Endothelial cell of hepatic sinusoid (primary cell): ENCODE measurements around the gene TMEM247.
"Not testable (repeated sequence)": the region's sequence is repeated elsewhere in the genome, so short reads cannot be mapped to it uniquely, and the experiment has no call there.

Experiments used
- in situ Hi-C: cut with HindIII; loops from 2 replicates; pipeline ENCODE4 v1.10.0; 2017; ENCODE audit warnings: low sequenced_read_pairs

Gene TMEM247

DNA sequence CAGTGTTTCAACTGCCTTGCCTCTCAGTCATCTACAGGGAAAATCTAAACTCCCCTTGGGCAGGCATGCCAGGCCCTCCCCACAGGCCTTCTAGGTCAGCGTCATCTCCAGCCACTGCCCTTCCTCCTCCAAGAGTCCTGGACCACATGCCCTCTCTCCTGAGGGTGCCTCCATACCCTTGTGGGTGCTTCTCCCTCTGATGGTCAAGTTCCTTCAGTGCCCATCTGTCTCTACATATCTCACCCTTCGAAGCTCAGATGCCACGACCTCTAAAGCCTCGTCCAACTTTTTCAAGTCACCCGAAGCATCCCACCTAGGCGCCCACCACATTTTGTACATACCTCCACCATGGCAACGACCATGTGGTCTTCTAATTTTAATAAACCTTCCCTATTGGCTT is 22.6 kb upstream of the TMEM247 start:
- in situ Hi-C loops, result loop anchor here (5.0 kb wide), 1 partner anchor 364 kb away; no protein-coding TSS in a partner anchor

DNA sequence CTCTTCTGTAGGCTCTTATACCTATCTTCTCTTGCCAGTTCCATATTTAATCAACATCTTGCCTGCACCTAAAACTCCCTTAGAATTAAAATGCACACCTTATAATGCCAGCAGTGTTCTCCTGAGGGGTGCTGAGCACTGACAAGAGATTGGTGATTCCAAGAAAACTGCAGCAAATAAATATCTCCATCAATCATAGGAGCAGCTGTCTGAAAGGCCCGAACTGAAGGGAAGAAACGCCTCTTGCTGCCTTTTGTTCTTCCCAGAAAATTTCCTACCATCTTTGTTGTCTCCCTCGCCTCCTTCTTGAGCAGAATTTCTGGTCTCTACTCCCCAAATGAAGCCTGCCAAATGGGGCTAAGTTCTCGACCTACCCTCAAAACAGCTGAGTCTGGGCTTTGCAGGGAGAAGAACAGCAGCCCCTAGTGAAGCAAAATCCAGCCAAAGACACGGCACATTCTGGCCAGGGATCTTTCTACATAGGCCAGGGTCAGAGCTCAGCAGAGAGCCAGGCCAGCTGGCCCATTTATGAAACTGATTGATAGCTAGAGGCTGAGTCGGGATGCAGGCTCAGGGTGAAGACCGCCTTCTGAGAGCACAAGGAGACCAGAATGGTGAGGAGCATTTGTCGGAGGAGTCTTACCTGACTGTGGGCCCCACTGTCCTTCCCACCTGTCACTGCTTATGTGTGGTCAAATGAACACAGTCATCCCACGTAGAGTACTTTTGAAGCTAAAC is 20.4 kb upstream of the TMEM247 start:
- in situ Hi-C loops, result loop anchor here (5.0 kb wide), 1 partner anchor 367 kb away; no protein-coding TSS in a partner anchor

DNA sequence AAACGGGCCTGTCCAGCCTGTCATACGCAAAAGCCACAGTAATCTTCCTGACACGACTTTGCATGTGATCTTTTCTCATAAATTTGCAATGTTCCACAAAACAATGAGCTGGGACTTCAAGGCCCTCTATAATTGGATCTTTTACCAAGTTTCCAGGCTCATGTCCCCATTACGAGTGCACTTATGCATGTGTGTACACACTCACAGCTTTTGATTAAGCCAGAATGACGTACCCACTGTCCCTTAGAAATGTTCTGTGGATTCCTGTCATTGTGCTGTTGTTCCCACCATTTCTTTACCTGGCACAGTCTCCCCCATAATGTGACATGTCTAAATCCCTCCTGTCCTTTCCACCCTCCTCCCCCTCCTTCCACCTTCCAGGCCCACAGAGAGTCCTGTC is 19.7 kb upstream of the TMEM247 start:
- in situ Hi-C loops, result loop anchor here (5.0 kb wide), 1 partner anchor 367 kb away; no protein-coding TSS in a partner anchor

DNA sequence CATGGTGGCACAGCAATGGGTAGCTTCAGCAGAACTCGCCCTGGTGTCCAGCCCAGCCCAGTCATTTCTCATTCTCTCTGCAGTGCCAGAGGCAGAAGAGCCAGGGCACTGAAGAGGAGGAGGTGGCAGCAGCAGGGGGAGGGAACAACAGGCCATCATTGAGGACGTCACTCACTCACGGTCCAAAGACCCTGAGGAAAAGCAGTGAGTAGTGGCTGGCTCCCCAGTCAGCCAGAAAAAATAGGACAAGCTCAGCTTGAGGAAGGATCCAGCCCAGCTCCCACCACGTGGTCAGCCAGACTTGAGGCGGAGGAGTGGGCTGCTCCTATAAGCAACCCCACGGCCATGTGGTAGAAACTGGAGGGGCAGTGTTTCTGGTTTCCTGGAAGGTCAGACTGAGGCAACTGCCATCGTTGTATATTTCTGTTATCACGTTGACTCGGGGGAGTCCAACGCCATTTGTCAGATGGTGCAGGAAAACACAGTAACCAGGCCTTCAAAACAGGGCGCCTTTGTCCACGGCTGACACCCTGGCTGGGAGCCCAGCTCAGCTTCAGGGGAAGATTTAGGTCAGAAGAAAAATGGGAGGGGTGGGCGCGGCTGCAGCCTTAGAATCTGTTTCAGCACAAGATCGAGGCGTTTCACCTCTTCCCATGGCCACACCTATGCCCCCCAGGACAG is 19.0 kb upstream of the TMEM247 start:
- in situ Hi-C loops, result no loop called here

DNA sequence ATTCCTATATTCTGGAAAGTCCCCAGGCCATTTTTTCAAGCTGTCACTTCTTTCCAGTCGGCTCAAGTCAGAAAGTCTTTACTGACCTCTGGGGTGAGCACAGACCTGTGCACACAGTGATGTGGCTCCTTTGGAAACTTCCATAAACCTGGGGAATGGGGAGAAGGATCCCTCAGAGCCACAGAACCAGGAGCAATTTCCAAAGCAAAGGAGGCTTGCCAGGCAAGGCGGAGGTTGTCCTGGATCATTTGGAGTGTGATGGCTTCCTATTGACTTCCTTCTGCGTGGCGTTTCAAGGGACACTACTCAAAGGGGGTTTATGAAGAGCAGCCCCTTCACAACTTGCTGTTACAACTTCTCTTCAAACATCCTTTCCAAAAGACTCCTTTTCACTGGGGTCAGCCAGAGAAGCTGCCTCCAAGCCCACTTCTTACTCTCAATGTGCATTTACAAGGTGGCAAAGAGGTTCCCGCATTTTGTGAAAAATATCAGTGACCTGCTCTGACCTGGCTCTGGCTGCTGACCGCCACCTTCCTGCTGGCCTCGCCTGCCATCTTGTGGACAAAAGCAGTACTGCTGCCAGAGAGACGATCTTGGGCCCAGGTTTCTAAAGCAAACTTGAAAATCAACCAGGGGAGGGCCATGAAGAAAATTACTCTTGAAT is 18.2 kb upstream of the TMEM247 start:
- in situ Hi-C loops, result no loop called here

DNA sequence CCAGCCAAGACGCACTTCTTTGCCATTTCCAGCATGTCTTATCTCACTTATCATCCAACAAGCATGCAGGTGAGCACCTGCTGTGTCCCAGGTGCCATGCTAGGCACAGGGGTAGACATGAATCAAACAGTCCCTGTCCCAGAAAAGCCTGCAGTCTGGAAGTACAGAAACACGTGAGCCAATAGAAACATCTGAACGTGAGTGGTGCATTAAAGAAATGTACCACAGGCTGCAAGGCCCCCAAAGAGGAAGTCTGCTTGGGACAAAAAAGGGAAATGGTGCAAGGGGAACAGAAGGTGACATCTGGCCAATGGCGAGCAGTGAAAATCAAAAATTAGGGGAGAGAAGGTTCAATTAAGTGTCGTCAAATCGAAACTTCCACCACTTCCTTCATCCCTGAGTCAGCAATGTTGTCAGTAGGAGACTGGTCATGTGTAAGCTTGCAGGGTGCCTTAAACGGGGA is 17.6 kb upstream of the TMEM247 start:
- in situ Hi-C loops, result no loop called here

DNA sequence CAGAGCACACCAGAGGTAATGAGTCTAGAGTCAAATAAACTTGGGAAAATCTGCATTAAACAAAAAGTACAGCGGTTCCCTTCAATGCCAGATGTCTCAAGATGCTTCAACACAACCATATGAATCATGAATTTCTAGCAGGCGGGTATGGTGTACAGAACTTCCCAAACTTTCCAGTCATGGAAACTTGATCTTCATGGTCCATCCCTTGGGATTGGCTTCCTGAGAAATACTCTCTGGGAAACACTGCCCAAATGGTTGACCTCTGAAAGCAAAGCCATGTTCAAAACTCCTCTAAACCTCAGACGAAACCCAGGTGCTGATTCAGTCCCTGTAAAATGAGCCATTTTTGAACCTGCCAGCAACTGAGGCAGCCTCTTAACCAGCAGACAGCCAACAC is 16.4 kb upstream of the TMEM247 start:
- in situ Hi-C loops, result no loop called here

DNA sequence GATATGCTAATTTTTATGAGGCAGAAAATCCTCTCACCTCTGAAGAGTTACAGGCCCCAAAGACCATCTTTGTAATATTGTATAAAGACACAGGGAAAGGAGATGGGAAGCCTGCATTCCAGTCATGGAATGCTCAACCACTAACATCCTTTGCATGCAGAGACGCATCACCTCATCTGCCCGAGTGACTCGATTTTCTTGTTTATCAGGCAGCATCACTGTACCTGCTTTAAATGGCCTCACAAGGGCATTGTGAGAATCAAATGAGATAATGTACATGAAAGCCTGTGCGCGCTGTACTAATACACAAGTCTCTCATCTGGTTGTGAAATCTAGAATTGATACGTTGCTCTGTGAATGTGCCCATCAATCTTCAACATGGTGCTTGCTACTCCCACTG is 10.2 kb upstream of the TMEM247 start:
- in situ Hi-C loops, result no loop called here

DNA sequence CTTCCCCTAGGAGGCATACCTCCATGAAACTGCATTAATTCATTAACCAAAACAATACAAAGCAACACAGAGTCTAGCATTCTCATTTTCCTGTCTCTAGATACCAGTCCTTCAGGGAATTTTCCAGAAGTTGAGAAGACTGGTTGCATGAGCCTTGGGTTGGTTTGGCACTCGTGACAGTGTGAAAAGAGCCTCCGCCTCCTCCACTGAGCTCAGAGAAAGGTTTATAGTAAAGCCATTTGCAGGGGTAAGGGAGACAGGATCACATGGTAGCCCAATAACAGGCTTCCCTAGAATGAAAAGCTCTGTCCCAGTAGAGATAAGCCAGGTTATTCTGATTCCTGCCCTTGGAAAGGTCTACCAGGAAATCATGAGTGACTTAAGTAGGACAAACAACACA is 9.7 kb upstream of the TMEM247 start:
- in situ Hi-C loops, result no loop called here

DNA sequence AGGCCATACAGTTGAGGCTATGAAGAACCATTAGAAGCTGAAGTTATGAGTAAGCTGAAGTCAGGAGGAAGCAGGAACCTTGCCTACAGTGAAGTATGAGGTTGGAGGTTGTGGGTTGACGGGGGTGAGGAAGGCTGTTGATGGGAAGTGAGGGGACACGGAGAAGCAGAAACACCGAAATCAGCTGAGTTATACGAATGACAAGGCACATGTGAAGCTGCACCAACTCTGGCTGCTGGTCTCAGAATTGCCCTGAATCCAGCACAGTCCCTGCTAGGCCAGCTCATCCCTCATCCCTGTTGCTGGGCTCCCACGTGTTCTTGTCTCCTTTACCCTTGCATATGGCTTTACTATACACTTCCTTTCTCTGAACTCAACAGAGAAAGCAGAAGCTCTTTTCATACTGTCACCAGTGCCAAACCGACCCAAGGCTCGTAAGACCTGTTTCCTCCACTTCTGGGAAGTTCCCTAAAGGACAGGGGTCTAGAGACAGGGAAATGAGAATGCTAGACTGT is 9.2 kb upstream of the TMEM247 start:
- in situ Hi-C loops, result no loop called here

DNA sequence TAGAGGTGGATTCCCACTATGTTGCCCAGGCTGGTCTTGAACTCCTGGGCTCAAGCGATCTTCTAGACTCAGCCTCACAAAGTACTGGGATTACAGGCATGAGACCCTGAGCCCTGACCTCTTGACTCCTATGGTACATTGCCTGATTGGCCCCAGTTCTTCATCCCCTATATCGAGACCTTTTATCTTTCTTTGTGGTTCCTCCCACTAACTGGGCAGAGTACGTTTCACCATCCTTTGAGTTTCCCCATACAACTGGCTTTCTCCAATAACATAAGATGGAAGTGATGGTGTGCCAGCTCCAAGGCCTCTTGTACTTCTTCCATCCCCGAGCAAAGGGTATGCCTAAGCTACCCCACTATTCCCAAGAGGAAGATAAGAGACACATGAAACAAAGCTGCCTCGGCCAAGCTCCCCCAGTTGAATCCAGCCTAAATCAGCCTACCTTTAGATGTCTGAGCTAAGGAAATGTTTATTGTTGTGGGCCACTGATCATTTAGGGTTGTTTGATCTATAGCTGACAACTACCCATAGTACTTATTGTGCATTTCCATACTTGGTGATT is 8.3 kb upstream of the TMEM247 start:
- in situ Hi-C loops, result no loop called here

DNA sequence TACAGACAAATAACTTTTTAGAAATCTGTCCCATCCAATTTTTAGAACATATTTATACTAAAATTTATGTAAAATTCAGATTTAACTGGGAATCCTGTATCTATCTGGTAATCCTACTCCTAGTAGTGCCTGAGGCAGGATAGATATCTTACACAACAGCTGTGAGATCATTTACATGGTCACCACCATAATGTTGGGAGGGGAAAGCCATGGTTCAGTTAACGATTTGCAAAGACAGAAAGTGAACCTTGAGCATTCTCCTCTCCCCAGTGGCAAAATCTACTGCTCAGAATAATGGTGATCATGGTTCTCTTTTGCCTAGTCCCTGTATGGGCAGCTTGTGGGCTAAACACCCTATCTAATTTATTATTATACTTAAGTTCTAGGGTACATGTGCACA is 7.7 kb upstream of the TMEM247 start:
- in situ Hi-C loops, result no loop called here

DNA sequence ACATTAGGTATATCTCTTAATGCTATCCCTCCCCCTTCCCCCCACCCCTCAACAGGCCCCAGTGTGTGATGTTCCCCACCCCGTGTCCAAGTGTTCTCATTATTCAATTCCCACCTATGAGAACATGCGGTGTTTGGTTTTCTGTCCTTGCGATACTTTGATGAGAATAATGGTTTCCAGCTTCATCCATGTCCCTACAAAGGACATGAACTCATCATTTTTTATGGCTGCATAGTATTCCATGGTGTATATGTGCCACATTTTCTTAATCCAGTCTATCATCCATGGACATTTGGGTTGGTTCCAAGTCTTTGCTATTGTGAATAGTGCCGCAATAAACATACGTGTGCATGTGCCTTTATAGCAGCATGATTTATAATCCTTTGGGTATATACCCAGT is 7.2 kb upstream of the TMEM247 start:
- in situ Hi-C loops, result not testable (repeated sequence)

DNA sequence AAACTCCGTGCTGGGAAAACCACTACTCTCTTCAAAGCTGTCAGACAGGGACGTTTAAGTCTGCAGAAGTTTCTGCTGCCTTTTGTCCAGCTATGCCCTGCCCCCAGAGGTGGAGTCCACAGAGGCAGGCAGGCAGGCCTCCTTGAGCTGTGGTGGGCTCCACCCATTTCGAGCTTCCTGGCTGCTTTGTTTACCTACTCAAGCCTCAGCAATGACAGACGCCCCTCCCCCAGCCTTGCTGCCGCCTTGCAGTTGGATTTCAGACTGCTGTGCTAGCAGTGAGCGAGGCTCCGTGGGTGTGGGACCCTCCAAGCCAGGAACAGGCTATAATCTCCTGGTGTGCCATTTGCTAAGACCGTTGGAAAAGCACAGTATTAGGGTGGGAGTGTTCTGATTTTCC is 1.9 kb upstream of the TMEM247 start:
- in situ Hi-C loops, result not testable (repeated sequence)

DNA sequence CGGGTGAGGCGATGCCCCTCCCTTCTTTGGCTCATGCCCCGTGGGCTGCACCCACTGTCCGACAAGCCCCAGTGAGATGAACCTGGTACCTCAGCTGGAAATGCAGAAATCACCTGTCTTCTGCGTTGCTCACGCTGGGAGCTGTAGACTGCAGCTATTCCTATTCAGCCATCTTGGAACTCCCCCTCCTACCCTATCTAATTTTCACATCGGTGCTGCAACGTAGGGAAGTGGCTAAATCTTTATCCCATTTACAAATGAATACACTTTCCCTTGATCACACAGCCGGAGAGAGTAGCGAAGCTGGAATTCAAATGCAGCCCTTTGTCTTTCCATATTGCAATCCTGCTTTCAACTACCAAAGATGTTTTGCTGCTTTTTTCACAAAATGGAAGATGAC is 1.4 kb upstream of the TMEM247 start:
- in situ Hi-C loops, result no loop called here

DNA sequence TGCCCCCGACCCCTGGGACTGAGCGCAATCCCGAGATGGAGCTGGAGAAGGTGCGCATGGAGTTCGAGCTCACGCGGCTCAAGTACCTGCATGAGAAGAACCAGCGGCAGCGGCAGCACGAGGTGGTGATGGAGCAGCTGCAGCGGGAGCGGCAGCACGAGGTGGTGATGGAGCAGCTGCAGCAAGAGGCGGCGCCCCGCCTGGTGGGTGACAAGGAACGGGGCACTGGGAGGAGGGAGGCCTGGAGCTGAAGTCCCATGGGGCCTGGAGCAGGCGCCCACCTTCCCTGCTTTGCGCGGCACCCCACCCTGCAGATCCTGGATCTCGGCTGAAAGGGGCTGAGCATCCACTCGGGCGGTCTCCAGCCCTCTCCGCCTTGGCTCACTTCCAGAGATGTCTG is 1.2 kb downstream of the TMEM247 start:
- in situ Hi-C loops, result no loop called here

DNA sequence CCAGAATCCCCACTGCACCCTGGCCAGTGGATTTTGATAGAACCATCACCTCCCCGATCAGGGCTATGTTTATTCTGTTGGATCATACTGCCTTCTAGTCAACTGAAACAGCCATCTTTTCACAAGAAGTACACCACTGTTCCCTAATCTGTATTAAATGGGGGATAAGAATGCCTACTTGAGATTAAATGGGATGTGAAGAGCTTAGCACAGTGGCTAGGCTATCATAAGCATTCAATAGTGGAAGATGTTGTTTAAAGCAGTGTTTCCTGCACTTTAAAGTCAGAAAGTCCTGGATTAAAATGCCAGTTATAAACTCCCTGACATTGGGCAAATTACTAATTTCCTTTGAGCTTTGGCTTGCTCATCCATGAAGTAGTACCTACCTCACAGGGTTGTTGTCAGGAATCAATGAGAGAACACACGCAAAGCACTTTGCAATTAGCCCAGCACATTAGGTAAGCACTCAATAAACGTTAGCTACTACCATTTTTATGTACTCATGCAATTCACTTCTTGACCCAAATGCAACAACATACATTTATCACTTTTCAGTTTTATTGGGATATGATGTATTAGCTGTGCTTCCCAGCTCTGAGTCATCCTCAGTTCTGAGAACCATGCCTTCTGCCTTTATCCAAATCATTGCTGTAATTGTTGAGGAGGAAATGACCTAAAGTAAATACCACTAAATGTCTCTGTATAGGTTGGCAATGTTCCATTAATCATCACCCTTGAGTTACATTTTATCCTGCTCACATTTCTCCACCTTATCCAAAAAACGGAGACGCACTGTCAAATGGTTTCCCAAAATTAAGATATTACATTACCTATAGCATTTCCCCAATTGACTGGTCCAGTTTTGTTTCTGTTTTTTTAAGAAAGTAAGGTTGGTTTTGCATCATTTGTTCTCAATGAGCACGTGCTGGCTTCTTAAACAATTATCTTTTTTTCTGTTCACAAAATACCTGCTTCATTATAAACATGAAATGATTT is 2.1 kb downstream of the TMEM247 start:
- in situ Hi-C loops, result no loop called here

DNA sequence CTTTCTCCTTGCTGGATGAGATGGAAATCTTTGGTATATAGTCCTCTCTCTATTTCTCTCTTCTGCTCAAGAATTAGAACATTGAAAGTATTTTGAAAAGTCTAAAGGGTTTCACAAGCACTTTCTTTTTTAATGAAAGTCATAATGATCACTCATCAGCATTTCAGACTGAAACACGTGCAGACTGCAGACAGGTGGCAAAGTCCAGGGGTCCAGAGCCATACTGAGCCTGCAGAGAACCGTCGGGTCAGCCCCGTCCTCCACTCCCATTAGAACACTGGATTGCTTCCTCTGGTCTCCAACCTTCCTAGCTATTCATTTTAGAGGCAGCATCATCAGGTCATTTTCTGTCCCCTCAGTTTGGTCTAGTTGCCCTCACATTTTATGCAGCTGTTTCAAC is 3.1 kb downstream of the TMEM247 start:
- in situ Hi-C loops, result no loop called here

DNA sequence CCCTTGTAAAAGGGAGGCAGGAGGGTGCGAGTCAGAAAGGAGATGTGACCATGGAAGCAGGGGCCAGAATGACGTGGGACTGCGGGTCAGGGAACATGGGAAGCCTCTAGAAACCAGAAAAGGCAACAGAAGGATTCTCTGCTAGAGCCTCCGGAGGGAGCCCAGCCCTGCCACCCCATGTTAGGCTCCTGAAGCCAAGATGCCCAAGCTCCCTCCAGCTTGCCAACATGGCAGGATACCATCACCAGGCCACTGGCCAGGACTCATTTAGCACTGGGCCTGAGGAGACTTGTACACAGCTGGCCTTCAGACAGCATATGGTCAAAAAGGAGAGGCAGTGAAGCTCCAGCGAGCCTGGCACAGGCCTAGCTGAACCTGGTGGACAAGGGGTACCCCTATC is 5.6 kb downstream of the TMEM247 start:
- in situ Hi-C loops, result no loop called here

DNA sequence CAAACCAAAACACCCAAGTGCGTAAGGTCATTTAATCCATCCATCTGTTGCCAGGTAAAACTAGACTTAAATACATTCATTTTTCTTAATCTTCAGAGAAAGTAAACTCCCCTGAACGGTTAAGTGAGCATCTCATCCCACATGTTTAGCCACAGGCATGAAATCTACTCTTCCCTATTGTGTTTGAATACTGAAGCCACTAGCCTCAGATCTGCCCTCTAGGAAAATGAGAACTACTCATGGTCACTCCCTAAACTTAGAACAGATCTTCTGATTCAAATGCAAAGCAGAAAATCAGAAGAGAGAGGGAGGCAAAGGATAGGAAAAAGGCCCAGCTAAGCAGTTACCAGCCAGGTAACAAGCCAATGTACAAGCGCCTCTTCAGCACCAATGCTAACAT is 7.1 kb downstream of the TMEM247 start:
- in situ Hi-C loops, result no loop called here
